Stimulated activated CD4-positive, alpha-beta T cell treated with anti-CD3 and anti-CD28 coated beads, Interleukin-4, amount 100 ng/mL, for 4 hours (primary cell): Measurements from ENCODE around the gene CYP2E1.
"Not testable (repeated sequence)": the region's sequence is repeated elsewhere in the genome, so short reads cannot be mapped to it uniquely, and the experiment has no call there.

ENCODE experiments used
- DNase-seq, 2 experiments: peaks; one replicate each; pipeline ENCODE4 v3.0.0-alpha.2; 2020

CYP2E1 gene

DNA sequence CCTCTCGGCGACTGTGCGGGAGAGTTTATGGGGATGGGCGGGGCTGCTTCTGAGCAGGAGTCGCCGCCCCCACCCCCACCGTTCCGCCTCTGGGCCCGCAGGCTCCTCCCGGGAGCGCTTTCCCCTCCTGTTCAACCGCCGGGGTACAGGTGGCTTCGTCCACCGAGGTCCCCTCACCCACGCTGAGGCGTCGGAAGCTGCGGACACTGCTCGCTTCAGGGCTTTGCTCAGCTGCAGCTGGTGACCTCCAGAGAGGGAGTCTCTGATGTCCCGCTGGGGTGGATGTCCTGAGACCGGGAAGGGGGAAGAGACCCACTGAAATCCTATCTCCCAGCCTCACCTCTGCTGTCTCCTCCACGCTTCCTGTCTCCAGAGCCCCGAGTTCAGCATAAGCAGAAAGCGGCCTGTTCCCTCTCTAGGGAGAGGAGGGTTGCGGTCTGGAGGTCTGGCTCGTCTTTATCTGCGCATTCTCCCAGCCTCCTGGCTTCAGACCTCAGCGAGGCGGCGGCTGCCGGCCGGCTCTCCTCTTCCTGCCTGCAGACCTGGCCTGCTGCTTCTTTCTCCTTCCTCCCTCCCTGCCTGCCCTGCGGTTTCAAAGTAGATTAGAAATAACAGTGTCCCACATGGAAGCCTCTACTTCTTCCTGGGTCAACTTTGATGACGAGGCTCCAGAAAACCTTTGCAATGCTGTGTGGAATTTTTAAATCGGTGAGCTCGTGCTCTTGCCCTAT lies 1.8 kb downstream of the CYP2E1 start:
- no peak for DNase-seq

- no peak for DNase-seq
These were observed 2.4 kb downstream of the CYP2E1 start for GRCh38 chr10:133529576-133529946.

- no peak for DNase-seq
These were observed 3.3 kb downstream of the CYP2E1 start for GRCh38 chr10:133530506-133530905.

DNA sequence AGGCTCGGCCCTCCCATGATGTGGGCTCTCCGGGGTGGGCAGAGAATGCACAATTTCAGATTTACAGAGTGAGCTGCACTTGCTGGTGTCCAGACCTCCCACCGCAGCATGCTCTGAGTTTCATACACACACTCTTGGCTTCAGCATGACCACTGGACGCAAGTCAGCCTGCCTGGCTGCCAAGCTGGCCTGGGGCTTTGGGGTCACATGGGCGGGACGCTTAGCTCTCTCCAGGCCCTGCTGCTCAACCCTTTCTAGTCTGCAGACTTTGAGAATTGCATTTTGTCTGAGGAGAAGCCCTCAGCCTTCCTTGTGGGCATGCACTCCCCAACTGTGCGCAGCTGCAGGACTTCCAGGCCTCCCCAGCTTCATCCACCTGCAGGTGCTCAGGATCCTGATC lies 5.7 kb downstream of the CYP2E1 start:
- no peak for DNase-seq

DNA sequence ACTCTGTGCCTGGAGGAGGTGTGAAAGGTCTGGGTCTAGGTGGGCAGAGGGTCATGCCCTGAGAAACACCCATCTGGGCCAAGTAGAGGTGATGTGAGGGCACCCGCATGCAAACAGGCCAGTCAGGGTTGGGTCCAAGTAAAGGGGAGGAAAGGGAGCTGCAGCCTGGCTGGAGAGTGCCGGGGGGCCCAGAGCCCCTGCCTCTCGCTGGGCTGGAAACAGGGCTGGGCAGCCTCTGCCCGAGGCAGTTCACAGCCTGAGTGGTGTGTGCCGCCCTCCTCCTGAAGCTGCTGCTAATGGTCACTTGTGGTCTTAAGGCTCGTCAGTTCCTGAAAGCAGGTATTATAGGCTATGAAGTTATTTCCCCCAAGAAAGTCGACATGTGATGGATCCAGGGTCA lies 7.3 kb downstream of the CYP2E1 start:
- DNase-seq = no peak

DNA sequence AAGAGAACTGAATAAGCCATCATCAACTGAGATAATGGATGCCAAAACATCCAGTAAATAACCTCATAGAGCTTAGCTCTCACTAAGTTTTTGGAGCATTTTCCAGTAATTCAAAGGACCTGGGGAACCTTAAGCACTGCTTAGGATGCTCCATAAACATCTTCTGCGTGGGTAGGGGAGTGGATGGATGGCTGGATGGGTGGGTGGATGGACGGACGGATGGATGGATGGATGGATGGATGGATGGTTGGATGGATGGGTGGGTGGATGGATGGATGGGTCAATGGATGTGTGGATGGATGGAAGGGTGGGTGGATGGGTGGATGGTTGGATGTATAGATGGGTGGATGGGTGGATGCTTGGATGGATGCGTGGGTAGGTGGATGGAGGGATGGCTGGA lies 9.0 kb downstream of the CYP2E1 start:
- no peak for DNase-seq

- no peak for DNase-seq
These were observed 10.7 kb downstream of the CYP2E1 start for GRCh38 chr10:133537546-133538545.

GRCh38 chr10:133541441-133541975 lies 14.3 kb downstream of the CYP2E1 start:
- not testable (repeated sequence) for DNase-seq

DNA sequence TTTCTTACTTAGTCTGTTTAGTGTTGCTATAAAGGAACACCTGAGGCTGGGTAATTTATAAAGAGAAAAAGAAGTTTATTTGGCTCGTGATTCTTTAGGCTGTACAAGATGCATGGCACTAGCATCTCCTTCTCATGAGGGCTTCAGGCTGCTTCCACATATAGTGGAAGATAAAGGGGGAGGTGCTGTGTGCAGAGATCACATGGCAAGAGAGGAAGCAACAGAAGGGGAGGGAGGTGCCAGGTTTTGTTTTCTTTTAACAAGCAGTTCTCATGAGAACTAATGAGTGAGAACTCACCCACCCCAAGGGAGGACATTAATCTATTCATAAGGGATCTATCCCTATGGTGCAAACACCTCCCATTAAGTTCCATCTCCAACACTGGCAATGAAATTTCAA lies 17.3 kb downstream of the CYP2E1 start:
- DNase-seq = no peak

DNA sequence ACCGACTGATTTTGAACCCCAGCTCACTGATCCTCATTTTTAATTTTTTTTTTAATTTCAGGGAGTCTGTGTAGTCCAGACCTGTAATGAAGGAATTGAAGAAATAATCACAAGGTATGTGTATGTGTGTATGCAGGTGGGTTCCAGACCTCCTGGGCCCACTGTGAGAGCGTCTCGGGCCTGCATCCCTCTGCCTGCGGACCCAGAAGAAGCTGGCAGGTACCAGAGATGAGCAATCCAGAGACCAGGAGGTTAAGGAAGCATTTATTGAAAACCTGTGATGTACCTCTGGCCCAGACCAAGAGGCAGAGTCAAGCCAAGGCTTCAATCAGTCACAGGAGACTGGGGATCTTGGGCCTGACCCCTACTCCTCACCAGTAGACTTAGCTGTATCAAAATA lies 27.4 kb downstream of the CYP2E1 start:
- no peak for DNase-seq

- DNase-seq = no peak
These were observed 28.4 kb downstream of the CYP2E1 start for GRCh38 chr10:133555521-133555920.

DNA sequence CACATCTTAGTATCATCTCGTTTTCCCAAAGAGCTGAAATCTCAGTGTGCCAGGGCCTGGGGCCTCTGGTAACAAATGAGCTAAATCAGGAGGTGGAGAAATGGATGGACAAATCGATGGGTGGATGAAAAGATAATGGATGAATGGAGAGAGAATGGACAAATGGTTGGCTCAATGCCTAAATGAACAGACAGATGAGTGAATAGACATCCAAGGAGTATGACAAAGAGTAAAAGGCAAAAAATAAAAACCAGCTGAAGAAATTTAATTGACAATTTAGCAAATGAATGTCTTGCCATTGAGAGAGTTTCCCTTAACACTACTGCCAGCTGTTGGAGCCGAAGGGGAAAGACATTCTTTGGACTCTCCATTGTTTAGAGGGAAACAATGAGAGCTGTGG lies 30.2 kb downstream of the CYP2E1 start:
- no peak for DNase-seq

- no peak for DNase-seq
These were observed 32.1 kb downstream of the CYP2E1 start for GRCh38 chr10:133559216-133559615.

- DNase-seq = no peak
These were observed 37.7 kb downstream of the CYP2E1 start for GRCh38 chr10:133564816-133565215.

GRCh38 chr10:133565441-133566294 lies 38.5 kb downstream of the CYP2E1 start, which contains the start of gene SYCE1:
TSS of gene SYCE1 (minus strand) at chr10:133565583. CDS start at chr10:133565529, 54 bp downstream.
- DNase-seq = peak in 1 of 2 experiments; percentile 5

DNA sequence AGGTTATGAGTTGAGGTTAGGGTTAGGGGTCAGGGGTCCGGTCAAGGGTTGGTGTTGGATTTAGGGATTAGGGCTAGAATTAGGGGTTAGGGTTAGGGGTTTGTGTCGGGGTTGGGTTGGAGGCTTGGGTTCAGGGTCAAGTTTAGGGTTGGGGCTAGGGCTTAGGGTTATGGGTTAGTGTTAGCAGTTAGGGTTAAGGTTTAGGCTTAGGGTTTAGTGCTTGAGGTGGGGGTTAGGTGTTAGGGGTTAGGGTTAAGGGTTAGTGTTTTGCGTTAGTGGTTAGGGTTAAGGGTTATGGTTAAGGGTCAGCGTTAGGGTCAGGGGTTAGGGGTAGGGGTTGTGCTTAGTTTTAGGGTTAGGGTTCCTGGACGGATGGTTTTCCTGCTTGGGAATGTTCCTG lies 40.0 kb downstream of the CYP2E1 start:
- DNase-seq = no peak

- DNase-seq = no peak
These were observed 40.6 kb downstream of the CYP2E1 start for GRCh38 chr10:133567609-133568286.

GRCh38 chr10:133568287-133568614 lies 41.1 kb downstream of the CYP2E1 start:
- DNase-seq = no peak

- DNase-seq = not testable (repeated sequence)
These were observed 41.8 kb downstream of the CYP2E1 start for GRCh38 chr10:133568831-133569527.

- DNase-seq = not testable (repeated sequence)
These were observed 42.6 kb downstream of the CYP2E1 start for GRCh38 chr10:133569801-133570200.

DNA sequence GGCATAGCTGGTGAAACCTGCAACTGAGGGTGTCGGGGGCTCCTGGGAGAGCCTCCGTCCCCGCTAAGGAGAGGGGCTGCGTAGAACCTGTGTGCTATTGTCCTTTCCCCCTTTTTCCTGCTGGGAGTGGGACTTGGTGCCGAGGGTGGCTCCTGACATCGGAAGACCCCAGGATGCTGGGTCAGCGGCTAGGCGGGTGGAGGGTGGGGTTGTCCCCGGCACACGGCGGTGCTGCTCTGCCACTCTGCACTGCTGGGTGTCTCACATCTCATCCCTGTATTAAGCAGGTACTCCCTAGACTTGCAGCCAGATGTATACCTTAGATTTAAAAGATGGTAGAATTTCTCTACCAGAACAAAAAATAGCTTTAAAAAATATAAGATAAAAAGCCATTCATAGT lies 44.9 kb downstream of the CYP2E1 start:
- DNase-seq = not testable (repeated sequence)
